Right hindlimb (tissue), 1 donor: ENCODE data around the gene GCSH.
"Not testable (repeated sequence)": the region's sequence is repeated elsewhere in the genome, so short reads cannot be mapped to it uniquely, and the experiment has no call there.

Experiments
- DNase-seq: peaks from one replicate; pipeline ENCODE4 v3.0.0-alpha.2; 2018

The GCSH gene

DNA sequence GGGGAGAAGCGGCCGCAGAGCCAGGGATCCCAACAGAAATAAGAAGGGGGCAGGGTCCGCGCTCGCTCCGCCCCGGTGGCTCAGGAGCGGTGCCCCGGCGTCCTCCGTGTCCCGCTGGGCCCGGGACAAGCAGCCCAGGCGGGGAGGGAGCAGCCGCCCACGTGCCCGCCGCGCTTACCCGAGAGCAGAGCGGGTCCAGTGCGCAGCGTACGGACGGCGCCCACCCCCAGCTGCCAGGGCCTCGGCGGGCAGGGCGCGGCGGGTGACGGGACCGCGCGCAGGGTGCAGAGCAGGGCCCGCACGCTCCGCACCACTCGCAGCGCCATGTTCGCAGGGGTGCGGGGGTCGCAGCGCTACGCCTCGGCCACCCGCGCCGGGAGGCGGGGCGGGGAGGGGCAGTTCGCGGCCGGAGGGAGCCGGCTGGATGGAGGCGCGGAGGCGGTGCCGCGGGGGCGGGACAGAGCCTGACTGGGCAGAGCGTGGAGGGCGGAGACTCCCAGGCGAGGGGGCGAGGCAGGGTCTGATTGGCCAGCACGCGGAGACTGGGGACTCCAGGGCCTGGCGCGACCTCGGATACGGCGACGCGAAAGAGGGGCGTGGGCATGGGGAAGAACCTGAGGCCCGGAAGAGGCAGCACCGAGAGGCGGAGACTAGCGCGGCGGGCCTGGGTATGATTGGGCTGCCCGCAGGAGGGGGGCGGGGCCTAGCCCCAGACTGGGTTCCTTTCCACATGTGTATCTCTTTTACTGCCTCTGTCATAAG, at the start of gene GCSH:
GCSH (minus strand) TSS at position 443 of the 762 bp plus-strand sequence; CDS start at position 326, 117 bp downstream.
- peak; percentile 100 for DNase-seq

DNA sequence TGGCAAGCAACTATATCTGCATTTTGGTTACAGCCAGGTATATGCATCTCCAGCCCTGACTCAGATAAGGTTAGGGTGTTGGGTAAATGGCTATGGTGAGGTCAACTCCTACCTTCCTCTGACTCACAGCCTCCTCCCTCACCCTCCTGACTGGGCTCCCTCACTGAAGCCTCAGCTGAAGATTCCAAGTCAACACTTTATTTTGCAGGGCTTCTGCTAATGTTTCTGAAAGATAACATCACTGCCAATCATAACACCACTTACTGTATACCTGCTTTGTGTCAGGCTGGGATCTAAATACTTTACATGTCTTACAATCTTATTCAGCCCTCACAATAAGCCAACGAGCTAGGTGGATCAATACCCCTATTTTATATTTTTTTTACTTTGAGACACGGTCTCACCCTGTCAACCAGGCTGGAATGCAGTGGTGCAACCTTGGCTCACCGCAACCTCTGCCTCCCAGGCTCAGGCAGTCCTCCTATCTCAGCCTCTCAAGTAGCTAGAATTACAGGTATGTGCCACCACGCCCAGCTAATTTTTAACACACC, 47.8 kb upstream of the GCSH start:
- DNase-seq, result no peak

DNA sequence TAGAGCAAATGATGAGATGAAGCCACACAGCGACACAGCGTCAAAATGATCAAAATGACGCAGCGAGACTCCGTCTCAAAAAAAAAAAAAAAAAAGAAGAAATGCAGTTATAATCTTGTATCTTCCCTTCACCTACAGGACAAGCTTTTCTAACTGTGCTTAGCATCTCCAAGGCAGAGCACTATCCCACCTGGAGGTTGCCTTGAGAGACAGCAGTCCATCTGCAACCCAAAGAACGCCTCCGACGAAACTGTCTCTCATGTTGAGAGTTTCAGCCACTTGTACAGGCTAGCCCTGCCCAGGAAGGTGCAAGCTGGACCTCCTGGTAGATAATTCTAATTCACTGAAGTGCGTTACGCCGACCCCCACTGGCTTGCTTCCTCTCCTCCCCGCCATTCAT, 46.7 kb upstream of the GCSH start:
- DNase-seq, result no peak

DNA sequence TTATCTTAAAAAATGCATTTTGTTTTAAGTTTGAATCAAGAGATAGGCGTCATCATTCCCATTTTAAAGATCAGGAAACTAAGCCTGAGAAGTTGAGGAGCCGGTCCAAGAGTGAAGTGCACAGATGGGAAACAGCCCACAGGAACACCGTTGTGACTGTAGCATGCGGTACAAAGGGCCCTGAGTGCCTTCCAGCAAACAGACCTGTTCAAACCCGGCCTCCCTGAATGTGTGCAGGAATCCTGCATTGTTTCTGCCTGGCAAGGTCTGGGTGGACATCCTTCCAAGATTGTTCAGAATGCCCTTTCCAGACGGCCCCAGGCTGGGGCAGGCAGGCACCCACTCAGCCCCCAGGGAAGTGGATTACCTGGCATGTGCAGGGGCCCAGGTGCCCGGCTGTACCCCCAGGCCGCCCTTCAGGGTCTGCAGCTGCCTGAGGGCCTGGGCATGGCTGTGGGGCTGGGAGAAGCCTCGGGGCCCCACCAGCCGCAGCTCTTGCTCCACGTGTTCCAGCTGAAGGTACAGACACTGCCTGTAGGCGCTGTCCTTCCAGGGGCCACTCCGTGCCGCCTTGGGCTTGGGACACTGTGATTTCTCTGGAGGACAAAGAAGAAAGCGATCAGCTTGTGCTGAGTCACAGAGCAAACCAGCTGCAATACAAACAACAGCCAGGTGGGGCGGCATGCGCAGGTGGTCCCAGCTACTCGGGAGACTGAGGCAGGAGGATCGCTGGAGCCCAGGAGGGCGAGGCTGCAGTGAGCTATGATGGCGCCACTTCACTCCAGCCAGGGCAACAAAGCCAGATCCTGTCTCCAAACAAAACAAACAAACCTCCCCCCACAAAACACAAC, 45.0 kb upstream of the GCSH start:
- no peak for DNase-seq

DNA sequence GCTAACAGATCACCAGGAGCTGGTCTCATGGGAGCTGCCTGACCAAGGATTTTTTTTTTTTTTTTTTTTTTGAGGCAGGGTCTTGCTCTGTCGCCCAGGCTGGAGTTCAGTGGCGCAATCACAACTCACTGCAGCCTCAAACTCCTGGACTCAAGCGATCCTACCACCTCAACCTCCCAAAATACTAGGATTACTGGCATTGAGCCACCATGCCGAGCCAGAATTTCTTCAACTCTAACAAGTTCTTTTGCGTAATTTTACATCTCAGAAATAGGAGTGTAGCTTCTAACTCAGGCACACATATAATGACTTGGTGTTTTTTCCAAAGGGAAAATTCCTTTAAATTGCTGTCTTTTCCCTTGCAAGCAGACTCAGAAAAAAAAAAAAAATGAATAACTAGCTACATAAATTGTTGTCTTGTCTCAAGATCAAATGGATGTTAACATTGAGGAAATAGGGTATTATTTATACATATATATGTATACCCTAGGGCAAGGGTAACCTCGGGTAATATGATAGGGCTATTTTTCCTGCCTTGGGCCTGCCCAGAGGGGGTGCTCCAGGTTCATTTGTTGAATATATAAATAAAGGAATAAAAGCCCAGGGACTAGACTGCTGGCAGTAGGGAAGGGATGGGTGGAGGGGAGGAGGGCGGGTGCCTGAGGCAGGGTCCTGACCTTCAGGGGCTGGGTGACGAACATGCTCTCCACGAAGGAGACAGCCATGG, 42.8 kb upstream of the GCSH start:
- no peak for DNase-seq

DNA sequence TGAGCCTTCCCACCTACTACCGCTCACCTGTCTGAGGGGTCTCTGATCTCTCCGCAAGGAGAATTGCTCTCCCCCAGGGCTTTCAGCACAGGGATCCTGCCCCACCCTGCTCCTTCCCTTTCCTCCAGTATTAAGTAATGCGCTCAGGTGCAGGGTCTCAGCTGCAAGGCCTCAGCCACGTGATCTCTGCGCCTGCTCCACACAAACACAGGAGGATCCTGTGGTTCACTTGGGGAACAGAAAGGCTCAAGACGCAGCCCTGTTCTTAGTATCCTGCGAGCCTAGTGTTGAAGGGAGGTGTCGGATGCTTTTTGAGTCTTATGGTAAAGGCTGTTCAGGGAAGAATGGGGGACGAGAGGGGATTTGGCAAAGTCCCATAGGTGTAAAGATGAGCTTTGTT, 41.6 kb upstream of the GCSH start:
- no peak for DNase-seq

DNA sequence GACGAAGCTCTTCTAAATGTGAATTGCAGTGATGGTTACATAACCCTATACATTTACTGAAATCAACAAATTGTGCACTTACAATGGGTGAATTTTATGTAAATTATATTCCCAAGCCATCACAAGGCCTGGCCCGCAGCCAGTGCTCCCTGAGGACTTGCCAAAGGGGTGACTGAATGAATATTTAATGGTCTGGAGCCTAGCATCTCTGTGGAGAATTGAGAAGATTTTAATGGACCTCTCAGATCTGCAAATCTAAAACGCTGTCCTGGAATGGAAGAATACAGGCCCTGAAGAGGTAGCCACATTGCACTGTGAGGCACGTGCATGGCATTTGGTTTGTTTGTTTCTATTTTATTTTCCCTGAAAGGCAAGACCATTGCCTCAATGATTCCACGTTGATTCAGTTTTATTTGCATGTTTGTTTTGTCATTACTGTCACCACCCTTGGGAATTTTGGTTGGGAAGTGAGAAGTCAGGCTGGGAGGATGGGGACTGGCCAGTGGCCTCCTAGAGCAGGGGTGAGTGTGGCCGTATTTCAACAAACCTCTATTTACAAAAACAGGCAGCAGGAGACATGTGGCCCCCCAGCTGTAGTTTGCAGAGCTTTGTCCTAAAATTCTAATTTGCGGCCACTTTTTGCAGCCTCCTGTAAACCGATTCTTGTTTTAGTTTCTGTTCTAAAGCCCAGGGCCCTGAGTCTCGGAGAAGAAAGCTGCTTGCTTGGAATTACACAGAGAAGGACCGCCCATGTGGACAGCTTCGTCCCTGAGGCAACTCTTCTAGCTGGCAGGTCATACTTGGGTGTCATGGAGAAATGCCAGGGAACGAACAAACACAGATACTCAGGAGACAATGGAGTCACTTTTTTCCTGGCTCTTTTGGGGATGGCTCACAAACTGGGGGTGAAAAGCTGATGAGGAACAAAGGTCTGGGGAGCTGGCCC, 40.5 kb upstream of the GCSH start:
- peak; percentile 41 for DNase-seq

DNA sequence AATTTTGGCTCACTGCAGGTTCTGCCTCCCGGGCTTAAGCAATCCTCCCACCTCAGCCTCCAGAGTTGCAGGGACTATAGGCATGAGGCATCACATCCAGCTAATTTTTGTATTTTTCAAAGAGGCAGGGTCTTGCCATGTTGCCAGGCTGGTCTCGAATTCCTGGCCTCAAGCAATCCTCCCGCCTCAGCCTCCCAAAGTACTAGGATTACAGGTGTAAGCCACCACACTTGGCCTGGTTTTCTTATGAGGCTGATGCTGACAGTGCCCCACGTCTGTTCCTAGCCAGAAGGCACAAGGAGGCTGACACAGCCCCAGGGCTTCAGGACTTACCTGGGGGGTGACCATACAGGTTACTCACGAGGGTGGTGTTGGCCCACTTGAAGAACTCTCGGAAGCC, 33.9 kb upstream of the GCSH start:
- no peak for DNase-seq

DNA sequence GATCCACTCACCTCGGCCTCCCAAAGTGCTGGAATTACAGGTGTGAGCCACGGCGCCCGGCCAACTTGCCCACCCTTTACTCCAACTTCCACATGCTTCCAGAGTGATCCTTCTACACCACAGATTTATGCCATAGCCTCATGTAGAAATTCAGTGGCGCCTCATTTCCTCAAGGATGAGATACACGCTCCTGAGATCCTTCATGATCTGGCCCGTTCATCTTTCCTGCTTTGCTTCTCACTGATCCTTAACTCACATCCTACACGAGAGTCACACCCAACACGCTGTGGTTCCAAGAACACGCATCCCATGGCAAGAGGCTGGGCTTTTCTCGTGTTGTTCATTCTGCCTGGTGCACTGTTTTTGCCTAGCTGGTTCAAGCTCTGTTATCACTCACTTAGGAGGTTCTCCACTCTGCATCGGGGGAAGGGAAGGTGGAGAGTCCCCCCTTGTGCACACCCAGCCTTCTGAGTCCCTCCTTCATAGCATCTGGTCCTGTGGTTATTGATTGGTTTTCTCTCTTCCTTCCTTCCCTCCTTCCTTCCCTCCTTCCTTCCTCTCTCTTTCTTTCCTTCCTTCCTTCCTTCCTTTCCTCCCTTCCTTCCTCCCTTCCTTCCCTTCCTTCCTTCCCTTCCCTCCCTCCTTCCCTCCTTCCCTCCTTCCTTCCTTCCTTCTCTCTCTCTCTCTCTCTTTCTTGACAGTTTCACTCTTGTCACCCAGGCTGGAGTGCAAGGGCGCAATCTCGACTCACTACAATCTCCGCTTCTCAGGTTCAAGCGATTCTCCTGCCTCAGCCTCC, 32.7 kb upstream of the GCSH start:
- DNase-seq, result no peak

DNA sequence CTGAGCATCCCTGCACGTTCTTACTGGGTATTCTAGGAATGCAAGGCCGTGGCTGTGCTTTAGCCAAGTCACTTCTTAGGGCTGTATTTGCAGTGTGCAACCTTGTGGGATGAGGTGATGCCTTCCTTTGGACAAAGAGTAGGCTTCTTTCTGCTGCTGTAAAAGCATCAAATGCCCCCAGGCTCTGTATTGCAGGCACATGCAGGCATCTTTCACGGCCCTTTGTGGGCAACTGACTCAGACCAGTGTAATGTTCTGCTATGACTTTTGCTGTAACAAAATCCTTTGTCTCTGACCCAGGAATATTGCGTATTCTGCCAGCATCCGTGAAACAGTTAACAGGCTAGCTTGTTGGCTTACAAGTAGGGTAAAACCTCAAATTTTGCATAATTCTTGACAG, 30.9 kb upstream of the GCSH start:
- DNase-seq, result no peak

DNA sequence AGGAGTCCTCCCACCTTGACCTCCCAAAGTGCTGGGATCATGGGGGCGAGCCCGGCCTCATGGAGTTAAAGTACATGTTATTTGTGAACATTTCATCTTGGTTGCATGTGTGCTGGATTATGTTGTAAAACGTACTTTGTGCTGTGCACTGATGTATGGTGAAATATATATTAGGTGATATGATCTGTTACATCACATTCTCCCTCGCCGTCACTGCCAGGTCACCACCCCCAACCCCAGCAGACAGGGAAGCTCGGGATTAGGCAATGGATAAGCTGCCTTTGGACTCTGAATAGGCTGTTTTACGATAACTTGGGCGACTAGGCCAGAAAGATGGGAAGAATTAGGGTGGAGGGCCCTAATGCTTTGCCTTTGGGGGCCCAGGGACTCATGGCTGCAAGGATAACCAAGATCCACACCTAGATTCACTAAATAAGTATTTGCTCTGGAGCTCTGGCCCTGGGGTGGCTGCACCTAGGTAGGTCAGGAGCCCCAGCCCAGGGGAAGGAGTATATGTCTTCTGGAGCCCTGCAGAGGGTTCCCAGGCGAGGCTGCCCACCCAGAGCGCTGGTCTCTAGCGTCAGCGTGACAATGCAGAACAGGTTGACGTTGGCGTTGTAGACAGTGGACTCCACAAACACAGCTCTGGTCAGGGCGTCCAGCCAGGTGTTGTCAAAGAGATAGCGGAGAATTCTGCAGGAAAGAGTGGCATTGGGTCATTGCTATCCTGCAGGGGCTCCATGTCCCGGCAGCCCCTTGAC, 27.1 kb upstream of the GCSH start:
- DNase-seq, result no peak

DNA sequence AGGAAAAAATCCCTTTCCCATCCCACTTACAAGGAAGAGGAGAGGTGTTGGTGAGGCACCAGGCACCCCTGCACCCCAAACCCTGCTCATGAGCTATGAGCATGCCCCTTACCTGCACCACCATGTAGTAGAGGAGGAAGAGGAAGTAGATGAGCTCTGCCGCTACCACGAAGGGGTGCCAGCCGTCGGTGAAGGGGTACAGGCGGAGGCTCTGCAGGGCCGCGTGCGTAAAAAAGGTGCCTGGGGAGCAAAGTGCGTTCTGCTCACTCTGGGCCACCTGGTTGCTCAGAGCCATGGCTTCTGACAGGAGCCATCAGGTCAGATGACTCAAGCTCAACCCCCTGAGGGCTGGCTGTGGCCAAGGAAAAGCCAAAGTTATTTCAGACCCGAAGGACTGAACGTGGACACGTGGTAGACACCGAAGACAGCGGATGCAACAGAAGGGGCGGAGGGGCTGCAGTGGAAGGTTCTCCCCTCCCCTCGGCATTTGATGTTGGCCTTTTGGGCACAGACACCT, 25.3 kb upstream of the GCSH start:
- no peak for DNase-seq

DNA sequence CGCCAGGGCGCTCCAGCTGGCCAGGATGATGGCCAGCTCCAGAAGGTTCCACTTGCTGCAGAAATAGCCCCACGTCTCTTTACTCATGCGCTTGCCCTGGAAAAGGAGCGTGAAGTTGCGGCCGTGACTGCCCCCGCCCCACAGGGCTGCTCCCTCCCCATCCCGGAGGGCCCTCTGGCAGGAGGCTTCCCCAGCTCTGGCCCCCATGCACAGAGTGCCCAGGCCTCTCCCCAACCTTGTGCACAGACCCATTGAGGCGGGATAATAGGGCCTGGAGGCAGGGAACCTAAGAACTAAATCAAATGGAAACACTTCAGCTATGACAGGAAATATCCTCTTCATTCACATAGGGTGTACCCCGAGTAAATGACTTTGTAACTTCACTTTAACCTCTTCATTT, 21.2 kb upstream of the GCSH start:
- DNase-seq, result no peak

DNA sequence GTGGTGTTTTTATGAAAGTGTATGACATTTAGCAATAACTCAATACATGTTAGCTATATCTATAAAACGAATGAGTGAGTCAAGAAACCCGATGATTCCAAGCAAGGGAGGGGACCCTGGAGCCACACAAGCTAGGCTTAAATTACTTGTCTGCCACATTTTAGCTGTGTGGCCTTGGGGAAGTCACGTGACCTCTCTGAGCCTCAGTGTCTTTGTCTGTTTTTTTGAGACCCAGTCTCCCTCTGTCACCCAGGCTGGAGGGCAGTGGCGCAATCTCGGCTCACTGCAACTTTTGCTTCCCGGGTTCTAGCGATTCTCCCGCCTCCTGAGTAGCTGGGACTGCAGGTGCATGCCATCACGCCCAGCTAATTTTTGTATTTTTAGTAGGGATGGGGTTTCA, 20.1 kb upstream of the GCSH start:
- DNase-seq, result no peak

DNA sequence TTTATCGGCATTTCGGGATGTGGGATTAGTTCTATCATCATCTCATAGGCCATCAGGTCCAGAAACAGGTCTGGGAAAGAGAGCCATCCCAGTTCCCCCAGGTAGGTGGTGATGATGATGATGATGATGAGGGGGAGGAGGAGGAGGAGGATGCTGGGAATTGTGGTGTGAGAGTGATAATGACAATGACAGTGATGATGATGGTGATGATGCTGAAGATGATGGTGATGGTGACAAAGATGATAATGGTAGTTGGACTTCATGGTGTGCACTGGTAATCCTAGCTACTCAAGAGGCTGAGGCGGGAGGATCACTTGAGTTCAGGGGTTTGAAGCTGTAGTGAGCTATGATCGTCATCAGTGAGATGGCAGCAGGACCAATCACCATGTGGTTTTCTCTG, 16.3 kb upstream of the GCSH start:
- no peak for DNase-seq

DNA sequence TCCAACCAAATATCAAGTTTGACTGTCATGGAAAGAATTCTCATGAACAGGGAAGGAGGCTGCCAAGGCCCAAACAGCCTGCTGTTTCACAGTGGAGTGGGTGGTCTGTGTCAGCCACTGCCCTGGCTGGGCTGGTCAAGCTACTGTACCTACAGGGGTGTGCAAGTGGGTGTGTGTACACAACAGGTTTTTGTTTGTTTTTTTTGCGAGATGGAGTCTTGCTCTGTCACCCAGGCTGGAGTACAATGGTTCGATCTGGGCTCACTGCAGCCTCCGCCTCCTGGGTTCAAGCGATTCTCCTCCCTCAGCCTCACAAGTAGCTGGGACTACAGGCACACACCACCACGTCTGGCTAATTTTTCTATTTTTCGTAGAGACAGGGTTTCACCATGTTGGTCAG, 13.1 kb upstream of the GCSH start:
- not testable (repeated sequence) for DNase-seq

DNA sequence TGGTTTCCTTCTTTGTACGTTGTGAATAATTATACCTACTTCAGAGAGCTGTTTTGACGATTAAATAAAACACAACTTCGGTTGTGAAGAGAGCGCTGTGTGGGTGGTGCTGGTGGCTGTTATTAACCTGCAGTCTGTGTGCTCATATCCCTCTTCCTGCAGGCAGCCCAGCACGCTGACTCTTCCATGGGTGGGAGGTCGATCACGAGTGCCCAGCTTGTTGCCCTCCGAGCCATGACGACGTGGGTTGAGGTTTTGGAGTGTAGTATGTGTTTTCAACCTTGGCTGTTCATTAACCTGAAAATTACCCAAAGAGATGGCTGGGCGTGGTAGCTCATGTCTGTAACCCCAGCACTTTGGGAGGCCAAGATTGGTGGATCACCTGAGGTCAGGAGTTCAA, 11.3 kb upstream of the GCSH start:
- DNase-seq, result no peak

DNA sequence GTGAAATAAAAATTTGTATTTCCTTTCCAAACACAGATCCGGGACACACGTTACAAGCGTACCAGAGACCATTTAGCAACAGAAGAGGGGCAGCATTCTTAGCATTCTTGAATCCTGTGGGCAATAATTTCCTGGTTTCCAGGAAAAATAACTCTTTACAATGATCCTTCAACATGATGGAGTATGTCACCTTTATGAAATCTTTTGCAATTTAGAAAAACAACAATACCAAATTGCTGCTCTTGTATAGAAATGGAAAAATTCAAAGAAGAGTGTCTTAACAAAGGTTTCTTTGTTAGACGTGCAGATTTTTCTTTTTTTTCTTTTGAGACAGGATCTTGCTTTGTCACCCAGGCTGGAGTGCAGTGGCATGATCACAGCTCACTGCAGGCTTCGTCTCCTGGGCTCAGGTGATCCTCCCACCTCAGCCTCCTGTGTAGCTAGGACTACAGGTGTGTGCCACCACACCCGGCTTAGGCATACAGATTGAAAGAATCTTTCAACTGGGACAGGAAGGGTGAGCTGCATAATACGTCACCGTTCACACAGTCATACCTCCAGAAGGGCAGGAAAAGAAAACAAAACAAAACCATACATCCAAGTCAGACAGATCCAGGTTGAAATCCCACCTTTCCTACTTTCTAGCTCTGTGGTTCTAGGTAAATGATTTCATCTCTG, 10.8 kb upstream of the GCSH start:
- DNase-seq, result no peak

DNA sequence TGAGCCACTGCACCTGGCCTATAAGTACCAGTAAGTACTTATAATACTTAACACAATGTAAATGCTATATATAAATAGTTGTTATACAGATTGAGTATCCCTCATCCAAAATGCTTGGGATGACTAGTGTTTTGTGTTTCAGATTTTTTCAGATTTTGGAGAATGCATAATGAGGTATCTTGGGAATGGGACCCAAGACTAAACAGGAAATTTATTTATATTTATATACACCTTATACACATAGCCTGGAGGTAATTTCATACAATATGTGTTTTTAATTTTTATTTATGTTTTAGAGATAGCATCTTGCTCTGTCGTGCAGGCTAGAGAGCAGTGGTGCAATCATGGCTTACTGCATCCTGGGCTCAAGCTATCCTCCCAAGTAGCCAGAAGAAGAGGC, 9.8 kb upstream of the GCSH start:
- DNase-seq, result no peak

DNA sequence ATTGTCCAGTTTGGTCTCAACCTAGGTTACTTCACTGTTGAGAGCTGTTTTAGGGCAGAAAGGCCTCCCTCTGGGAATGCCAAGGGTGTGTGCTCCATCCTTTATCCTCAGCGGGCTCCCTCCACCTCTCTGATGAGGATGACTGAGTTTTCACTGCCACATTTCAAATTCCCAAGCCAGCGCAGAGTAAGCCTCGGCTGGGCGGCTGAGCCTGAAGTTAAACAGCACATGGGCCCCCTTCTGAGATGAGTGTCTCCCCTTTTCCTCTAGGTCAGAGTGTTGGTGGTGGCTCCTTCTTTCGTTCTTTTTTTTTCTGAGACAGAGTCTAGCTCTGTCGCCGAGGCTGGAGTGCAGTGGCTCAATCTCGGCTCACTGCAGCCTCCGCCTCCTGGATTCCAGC, 5.5 kb upstream of the GCSH start:
- DNase-seq, result no peak
